HAP-1 (cell line): ENCODE measurements around the gene HMCES.
"Not testable (repeated sequence)": the region's sequence is repeated elsewhere in the genome, so short reads cannot be mapped to it uniquely, and the experiment has no call there.

Experiments
- DNase-seq, 2 experiments: peaks; one replicate each; pipeline ENCODE4 v3.0.0-alpha.2; 2016 to 2020; ENCODE audit warnings: low spot score in 2 of 2
- H3K27me3 ChIP-seq: fragments of 250-450 bp; sonication (Bioruptor Pico); 2 replicates; pipeline ENCODE4 v1.5.1; 2020; ENCODE audit warnings: low read depth, mild to moderate bottlenecking, moderate library complexity
- H3K36me3 ChIP-seq: fragments of 250-450 bp; sonication (Bioruptor Pico); replicated peaks from 2 replicates; pipeline ENCODE4 v1.5.1; 2020; ENCODE audit warnings: mild to moderate bottlenecking
- H3K4me1 ChIP-seq: fragments of 250-450 bp; sonication (Bioruptor Pico); 2 replicates; pipeline ENCODE4 v1.5.1; 2020; ENCODE audit warnings: mild to moderate bottlenecking
- H3K4me3 ChIP-seq: fragments of 250-450 bp; sonication (Bioruptor Pico); 2 replicates; pipeline ENCODE4 v1.5.1; 2020; ENCODE audit warnings: mild to moderate bottlenecking, moderate library complexity
- H3K9me3 ChIP-seq: fragments of 250-450 bp; sonication (Bioruptor Pico); 2 replicates; pipeline ENCODE4 v1.5.1; 2020; ENCODE audit warnings: mild to moderate bottlenecking, moderate library complexity
- in situ Hi-C: fragments of 300-500 bp; cut with MboI; formaldehyde crosslinking; loops from 3 replicates; pipeline ENCODE4 v1.14.3; 2020; ENCODE audit warnings: low sequenced_read_pairs, inconsistent platforms, mixed read lengths

HMCES gene

DNA sequence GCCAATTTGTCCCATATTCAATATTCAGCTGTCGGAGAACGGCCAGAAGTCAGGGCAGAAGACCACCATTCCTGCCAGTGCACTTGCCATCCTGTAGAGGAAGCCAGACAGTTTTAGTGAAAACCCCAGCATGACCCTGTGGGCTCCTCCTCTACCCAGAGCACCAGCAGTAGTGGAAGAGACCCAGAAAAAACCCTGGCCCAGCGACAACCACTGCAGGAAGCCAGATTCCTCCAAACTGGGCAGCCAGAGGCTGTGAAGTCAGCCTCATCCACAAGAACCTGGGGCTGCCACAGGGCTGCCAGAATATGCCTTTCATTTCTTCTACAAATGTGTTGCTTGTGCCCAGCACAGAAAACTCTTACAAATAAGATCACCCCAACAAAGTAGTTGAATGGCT lies 67.3 kb downstream of the HMCES start:
- no peak for DNase-seq
- Histone ChIP-seq H3K4me1 (peaks cover 8% of the 10 kb centered on the region), H3K9me3 (no peaks in the 10 kb centered on the region), H3K36me3 (no peaks in the 10 kb centered on the region), H3K4me3 (no peak overlapping the region), H3K27me3 (no peaks in the 10 kb centered on the region)
- in situ Hi-C loops, result no loop called here

- Histone ChIP-seq H3K36me3 (no peaks in the 10 kb centered on the region), H3K9me3 (no peaks in the 10 kb centered on the region), H3K27me3 (no peaks in the 10 kb centered on the region), H3K4me3 (no peak overlapping the region), H3K4me1 (peaks cover 8% of the 10 kb centered on the region)
- no peak for DNase-seq
- in situ Hi-C loops, result no loop called here
Observed at GRCh38 chr3:129346695-129347457, 68.2 kb downstream of the HMCES start.

GRCh38 chr3:129347458-129347845 lies 68.8 kb downstream of the HMCES start:
- H3K4me1 ChIP-seq, result peaks cover 8% of the 10 kb centered on the region
- DNase-seq, result no peak
- no peak overlapping the region for H3K4me3 ChIP-seq
- in situ Hi-C loops, result no loop called here
- H3K9me3 ChIP-seq, result no peaks in the 10 kb centered on the region
- no peaks in the 10 kb centered on the region for H3K27me3 ChIP-seq
- no peaks in the 10 kb centered on the region for H3K36me3 ChIP-seq

GRCh38 chr3:129348734-129349133 lies 70.1 kb downstream of the HMCES start:
- Histone ChIP-seq H3K36me3 (no peaks in the 10 kb centered on the region), H3K4me3 (no peak overlapping the region), H3K27me3 (no peaks in the 10 kb centered on the region), H3K4me1 (peaks cover 8% of the 10 kb centered on the region), H3K9me3 (no peaks in the 10 kb centered on the region)
- DNase-seq, result no peak
- in situ Hi-C loops, result no loop called here

DNA sequence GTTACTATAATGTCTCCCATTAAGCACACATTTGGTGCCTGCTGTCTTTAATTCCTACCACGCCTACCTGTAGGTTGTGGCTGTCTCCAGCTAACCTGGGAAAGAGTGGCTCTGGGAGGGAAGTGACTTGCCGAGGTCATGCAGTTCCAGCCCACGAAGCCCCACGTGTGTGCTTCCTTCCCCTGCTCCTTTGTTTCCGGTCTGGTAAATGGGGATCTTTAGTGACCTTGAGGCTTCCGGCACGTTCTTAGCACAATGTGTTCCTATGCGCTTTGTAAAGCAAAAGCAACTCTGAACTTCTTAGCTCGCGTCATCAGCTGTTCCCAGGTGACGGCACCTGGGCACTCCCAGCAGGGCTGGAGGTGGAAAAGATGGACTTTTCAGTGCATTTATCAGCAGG lies 70.5 kb downstream of the HMCES start:
- H3K27me3 ChIP-seq, H3K4me1 ChIP-seq, in situ Hi-C loops, H3K4me3 ChIP-seq, H3K9me3 ChIP-seq, DNase-seq, H3K36me3 ChIP-seq: not testable (repeated sequence)

DNA sequence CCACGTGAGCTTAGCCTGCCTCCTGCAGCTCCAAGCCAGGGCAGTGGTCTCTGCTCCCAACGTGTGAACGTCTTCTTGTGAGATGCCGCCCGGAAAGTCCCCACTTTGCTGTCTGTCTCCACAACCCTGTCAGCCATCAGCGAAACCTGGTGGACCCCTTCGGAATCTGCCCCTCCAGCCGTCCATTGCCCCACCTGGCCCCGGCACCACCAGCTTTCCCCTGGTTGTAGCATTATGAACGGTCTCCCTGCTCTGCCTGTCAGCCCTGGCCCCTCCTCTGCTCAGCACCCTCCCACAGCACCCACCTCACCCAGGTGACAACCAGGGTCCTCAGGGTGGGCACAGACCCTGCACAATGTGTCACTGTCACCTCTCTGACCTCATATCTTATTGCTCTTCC lies 71.1 kb downstream of the HMCES start:
- Histone ChIP-seq H3K36me3 (no peaks in the 10 kb centered on the region), H3K27me3 (no peaks in the 10 kb centered on the region), H3K4me1 (no peaks in the 10 kb centered on the region), H3K4me3 (no peak overlapping the region), H3K9me3 (no peaks in the 10 kb centered on the region)
- DNase-seq, result no peak
- in situ Hi-C loops, result no loop called here

- in situ Hi-C loops, result no loop called here
- Histone ChIP-seq H3K9me3 (no peaks in the 10 kb centered on the region), H3K36me3 (no peaks in the 10 kb centered on the region), H3K4me1 (no peaks in the 10 kb centered on the region), H3K27me3 (no peaks in the 10 kb centered on the region), H3K4me3 (no peak overlapping the region)
- no peak for DNase-seq
Observed at GRCh38 chr3:129352045-129352444, 73.4 kb downstream of the HMCES start.

DNA sequence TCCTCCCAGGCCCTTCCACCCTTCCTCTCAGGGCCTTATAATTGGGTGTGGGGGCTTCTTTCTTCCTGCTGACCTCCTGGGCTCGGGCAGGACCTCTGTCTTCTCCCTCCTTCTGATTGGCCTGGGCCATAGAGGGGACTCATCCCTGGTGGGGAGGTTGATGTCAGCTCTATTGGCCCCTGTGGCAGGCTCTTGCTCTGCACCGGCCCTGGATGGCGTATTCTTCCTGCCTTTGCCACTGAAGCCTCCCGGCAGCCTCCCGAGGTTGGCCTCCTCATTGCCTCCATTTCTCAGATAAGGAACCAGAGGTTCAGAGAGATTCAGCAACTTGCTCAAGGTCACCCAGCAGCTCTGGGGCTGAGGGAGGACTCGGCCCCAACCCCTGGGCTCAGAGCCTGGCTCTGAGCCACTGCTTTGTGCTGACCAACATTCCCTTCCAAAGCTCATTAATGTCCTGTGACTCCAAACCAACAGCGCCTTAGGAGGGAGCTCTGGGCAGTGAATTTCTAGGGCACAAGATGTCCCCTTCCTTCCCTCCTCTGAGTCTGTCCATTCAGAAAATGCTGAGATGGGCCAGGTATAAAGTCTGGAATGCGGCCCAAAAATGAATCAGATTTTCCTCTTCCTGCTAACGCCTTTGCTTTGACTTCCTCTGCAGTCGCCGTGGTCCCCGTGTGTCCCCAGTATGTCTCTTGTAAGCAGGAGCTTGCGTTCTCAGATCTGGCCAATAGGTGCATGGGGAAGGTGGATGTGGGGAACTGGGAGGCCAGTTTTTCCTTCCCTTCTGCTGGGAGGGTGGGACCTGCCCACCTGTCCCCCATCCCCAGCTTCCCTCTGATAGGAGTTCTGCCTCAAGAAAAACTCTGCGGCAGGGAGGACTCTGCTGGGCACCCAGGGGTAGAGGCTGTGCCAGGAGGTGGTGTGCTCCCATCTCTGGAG lies 74.2 kb downstream of the HMCES start:
- no peaks in the 10 kb centered on the region for H3K4me1 ChIP-seq
- DNase-seq, result no peak
- H3K4me3 ChIP-seq, result no peak overlapping the region
- in situ Hi-C loops, result no loop called here
- no peaks in the 10 kb centered on the region for H3K36me3 ChIP-seq
- no peaks in the 10 kb centered on the region for H3K9me3 ChIP-seq
- no peaks in the 10 kb centered on the region for H3K27me3 ChIP-seq

GRCh38 chr3:129353589-129353941 lies 74.9 kb downstream of the HMCES start:
- no peak for DNase-seq
- no peak overlapping the region for H3K4me3 ChIP-seq
- H3K4me1 ChIP-seq, result no peaks in the 10 kb centered on the region
- no peaks in the 10 kb centered on the region for H3K36me3 ChIP-seq
- no peaks in the 10 kb centered on the region for H3K27me3 ChIP-seq
- H3K9me3 ChIP-seq, result no peaks in the 10 kb centered on the region
- in situ Hi-C loops, result no loop called here
